ENCODE results near the gene EPB41L2.

Gene EPB41L2

GRCh38 chr6:131051341-131051740 lies 11.7 kb downstream of the EPB41L2 start:
- DNase-seq (ENCODE audit: low read depth, low spot score): no peak
- CTCF ChIA-PET: interaction anchor here (1.0 kb wide), 1 partner anchor 84 kb away, joined by 3 read pairs; no protein-coding TSS in a partner anchor

GRCh38 chr6:131049608-131050007 lies 13.4 kb downstream of the EPB41L2 start:
- no peak for DNase-seq (ENCODE audit: low read depth, low spot score)
- ChIA-PET POLR2A (interaction anchor here (0.5 kb wide), 1 partner anchor 68 kb away, joined by 4 read pairs; no protein-coding TSS in a partner anchor), CTCF (interaction anchor here (1.0 to 1.7 kb wide), 3 partner anchors 12 to 165 kb away, joined by 3 to 7 read pairs (median 7); no protein-coding TSS in a partner anchor)
- no peak overlapping the region for H3K4me3 ChIP-seq (ENCODE audit: low read depth, low read length)
- no peak for TF ChIP-seq CTCF (IDR thresholded peaks at IDR 0.05; ENCODE audit: insufficient read depth, low read length, missing control alignments)

More at GRCh38 chr6:131051341-131051740, 11.7 kb downstream of the EPB41L2 start:
- TF ChIP-seq CTCF (IDR thresholded peaks at IDR 0.05; ENCODE audit: insufficient read depth, low read length, missing control alignments): no peak
- H3K4me3 ChIP-seq (ENCODE audit: low read depth, low read length): no peak overlapping the region
- POLR2A ChIA-PET: no interaction called here

- no peak for DNase-seq (ENCODE audit: low read depth, low spot score)
- H3K4me3 ChIP-seq (ENCODE audit: low read depth, low read length): no peak overlapping the region
- POLR2A ChIA-PET: no interaction called here
- CTCF ChIA-PET: interaction anchor here (1.0 to 1.7 kb wide), 3 partner anchors 12 to 164 kb away, joined by 3 to 7 read pairs (median 7); no protein-coding TSS in a partner anchor
- TF ChIP-seq CTCF (IDR thresholded peaks at IDR 0.05; ENCODE audit: insufficient read depth, low read length, missing control alignments): no peak
Observed at GRCh38 chr6:131048933-131049515, 14.0 kb downstream of the EPB41L2 start.

GRCh38 chr6:131048459-131048858 lies 14.6 kb downstream of the EPB41L2 start:
- CTCF ChIA-PET: interaction anchor here (1.7 kb wide), 1 partner anchor 13 kb away, joined by 7 read pairs; no protein-coding TSS in a partner anchor
- POLR2A ChIA-PET: no interaction called here
- no peak for DNase-seq (ENCODE audit: low read depth, low spot score)
- TF ChIP-seq CTCF (IDR thresholded peaks at IDR 0.05; ENCODE audit: insufficient read depth, low read length, missing control alignments): no peak
- no peak overlapping the region for H3K4me3 ChIP-seq (ENCODE audit: low read depth, low read length)

- ChIA-PET CTCF (no interaction called here), POLR2A (no interaction called here)
- DNase-seq (ENCODE audit: low read depth, low spot score): no peak
- TF ChIP-seq CTCF (IDR thresholded peaks at IDR 0.05; ENCODE audit: insufficient read depth, low read length, missing control alignments): no peak
- H3K4me3 ChIP-seq (ENCODE audit: low read depth, low read length): no peak overlapping the region
Observed at GRCh38 chr6:131045139-131045538, 17.9 kb downstream of the EPB41L2 start.

- H3K4me3 ChIP-seq (ENCODE audit: low read depth, low read length): no peak overlapping the region
- TF ChIP-seq CTCF (IDR thresholded peaks at IDR 0.05; ENCODE audit: insufficient read depth, low read length, missing control alignments): no peak
- CTCF ChIA-PET: no interaction called here
- POLR2A ChIA-PET: no interaction called here
- no peak for DNase-seq (ENCODE audit: low read depth, low spot score)
Observed at GRCh38 chr6:131043902-131044447, 19.1 kb downstream of the EPB41L2 start.
